ENCODE data around the gene GPATCH1.

DNA sequence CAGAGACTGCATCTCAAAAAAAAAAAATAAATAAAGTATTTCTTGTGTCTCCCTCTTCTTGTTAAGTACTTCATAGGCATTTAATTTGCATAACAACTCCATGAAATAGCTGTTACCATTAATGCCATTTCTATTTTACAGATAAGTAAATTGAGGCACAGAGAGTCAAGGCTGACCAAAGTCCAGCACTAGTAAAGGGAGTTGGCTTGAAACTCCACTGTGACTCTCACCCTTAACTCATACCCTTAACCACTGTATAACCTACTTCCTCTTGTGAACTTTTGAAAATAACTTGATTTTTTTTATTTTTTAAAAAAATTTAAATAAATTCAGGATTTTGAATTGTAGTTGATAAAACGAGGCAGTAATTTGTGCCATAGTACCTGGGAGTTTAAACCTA is 6.0 kb downstream of the GPATCH1 start:
- TF ChIP-seq, protein P1, sequence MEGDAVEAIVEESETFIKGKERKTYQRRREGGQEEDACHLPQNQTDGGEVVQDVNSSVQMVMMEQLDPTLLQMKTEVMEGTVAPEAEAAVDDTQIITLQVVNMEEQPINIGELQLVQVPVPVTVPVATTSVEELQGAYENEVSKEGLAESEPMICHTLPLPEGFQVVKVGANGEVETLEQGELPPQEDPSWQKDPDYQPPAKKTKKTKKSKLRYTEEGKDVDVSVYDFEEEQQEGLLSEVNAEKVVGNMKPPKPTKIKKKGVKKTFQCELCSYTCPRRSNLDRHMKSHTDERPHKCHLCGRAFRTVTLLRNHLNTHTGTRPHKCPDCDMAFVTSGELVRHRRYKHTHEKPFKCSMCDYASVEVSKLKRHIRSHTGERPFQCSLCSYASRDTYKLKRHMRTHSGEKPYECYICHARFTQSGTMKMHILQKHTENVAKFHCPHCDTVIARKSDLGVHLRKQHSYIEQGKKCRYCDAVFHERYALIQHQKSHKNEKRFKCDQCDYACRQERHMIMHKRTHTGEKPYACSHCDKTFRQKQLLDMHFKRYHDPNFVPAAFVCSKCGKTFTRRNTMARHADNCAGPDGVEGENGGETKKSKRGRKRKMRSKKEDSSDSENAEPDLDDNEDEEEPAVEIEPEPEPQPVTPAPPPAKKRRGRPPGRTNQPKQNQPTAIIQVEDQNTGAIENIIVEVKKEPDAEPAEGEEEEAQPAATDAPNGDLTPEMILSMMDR (conservative IDR thresholded peaks at IDR 0.05; ENCODE audit: low read length): no peak
- TF ChIP-seq EZH2phosphoT487 (IDR thresholded peaks at IDR 0.05; ENCODE audit: borderline replicate concordance): no peak

Data from Loucy (cell line).